SK-N-SH (cell line): ENCODE results near the gene UNC13D. TPM values are rescaled to one million over a fixed set of nuclear protein-coding genes. Genes with fewer than 3 reads are reported as not detected.
A peak's percentile ranks its signal among the peaks of the same experiment; 100 is the strongest.
"Not testable (repeated sequence)": the region's sequence is repeated elsewhere in the genome, so short reads cannot be mapped to it uniquely, and the experiment has no call there.

ENCODE experiments used
- CTCF ChIA-PET: fragments of 300-600, 350-600 bp; formaldehyde crosslinking; extraction: SDS; loops from one replicate; lab custom pipeline; 2021; lab: Yijun Ruan, JAX
- POLR2A ChIA-PET: fragments of 350-600 bp; sonication (Branson Sonifier 250); formaldehyde crosslinking; extraction: SDS; loops from one replicate; lab custom pipeline; 2020; ENCODE audit warnings: antibody characterized with exemption, inconsistent platforms; lab: Yijun Ruan, JAX
- DNase-seq: peaks from one replicate; pipeline ENCODE4 v3.0.0; 2012
- H2AFZ ChIP-seq: fragments of 200-600 bp; sonication (generic); 2 replicates; pipeline ENCODE4 v1.8.1; 2016; ENCODE audit warnings: antibody characterized with exemption, mild to moderate bottlenecking, low read depth
- H3F3A ChIP-seq: fragments of 200-600 bp; sonication (generic); replicated peaks from 2 replicates; pipeline ENCODE3; 2016; ENCODE audit warnings: antibody characterized with exemption, mild to moderate bottlenecking; ENCODE audit not compliant: insufficient read depth
- H3K27ac ChIP-seq, 2 experiments: fragments of 200-500 bp in 1 of 2; fragments of 200-600 bp in 1 of 2; sonication (Bioruptor generic) in 1 of 2; sonication (generic), shearing (Covaris generic) in 1 of 2; 2 replicates each; pipeline versions ENCODE4 v1.5.1 to v1.6.1; 2014 to 2016; ENCODE audit warnings: low read depth in 2 of 2, inconsistent platforms in 1 of 2, low read length in 1 of 2, mild to moderate bottlenecking in 1 of 2, mixed read lengths in 1 of 2
- H3K27me3 ChIP-seq: fragments of 200-600 bp; sonication (generic), shearing (Covaris generic); 2 replicates; pipeline ENCODE4 v1.6.1; 2016; ENCODE audit warnings: mixed run types; ENCODE audit not compliant: insufficient read depth
- H3K36me3 ChIP-seq, 2 experiments: fragments of 200-500 bp in 1 of 2; fragments of 200-600 bp in 1 of 2; sonication (Bioruptor generic) in 1 of 2; sonication (generic) in 1 of 2; replicated peaks in 1 of 2; 2 replicates each; pipeline versions ENCODE3 to v1.5.1; 2014 to 2016; ENCODE audit warnings: low read length in 1 of 2, mild to moderate bottlenecking in 1 of 2; ENCODE audit not compliant: insufficient read depth in 2 of 2, control insufficient read depth in 1 of 2
- H3K4me1 ChIP-seq, 2 experiments: fragments of 200-500 bp in 1 of 2; fragments of 200-600 bp in 1 of 2; sonication (Bioruptor generic) in 1 of 2; sonication (generic), shearing (Covaris generic) in 1 of 2; 2 replicates each; pipeline versions ENCODE4 v1.5.1 to v1.6.1; 2014 to 2016; ENCODE audit warnings: low read depth in 1 of 2, low read length in 1 of 2, mixed run types in 1 of 2; ENCODE audit not compliant: insufficient read depth in 2 of 2, control insufficient read depth in 1 of 2
- H3K4me2 ChIP-seq: fragments of 200-600 bp; sonication (generic), shearing (Covaris generic); 2 replicates; pipeline ENCODE4 v1.6.1; 2017; ENCODE audit warnings: mixed run types
- H3K4me3 ChIP-seq, 2 experiments: fragments of 200-500 bp in 1 of 2; fragments of 200-600 bp in 1 of 2; sonication (Bioruptor generic) in 1 of 2; sonication (generic), shearing (Covaris generic) in 1 of 2; 2 replicates each; pipeline versions ENCODE4 v1.5.1 to v1.8.1; 2014 to 2016; ENCODE audit warnings: low read depth in 2 of 2, inconsistent platforms in 1 of 2, low read length in 1 of 2, mild to moderate bottlenecking in 1 of 2, mixed read lengths in 1 of 2, moderate library complexity in 1 of 2
- H3K79me2 ChIP-seq: fragments of 200-600 bp; sonication (generic); 2 replicates; pipeline ENCODE4 v1.8.1; 2017; ENCODE audit warnings: mild to moderate bottlenecking; ENCODE audit not compliant: insufficient read depth
- H3K9ac ChIP-seq: fragments of 200-600 bp; sonication (generic); 2 replicates; pipeline ENCODE4 v1.6.1; 2017; ENCODE audit warnings: mixed run types
- H3K9me2 ChIP-seq: fragments of 200-600 bp; sonication (generic); 2 replicates; pipeline ENCODE4 v1.6.1; 2017; ENCODE audit warnings: mixed run types
- H3K9me3 ChIP-seq: fragments of 200-600 bp; sonication (generic); 2 replicates; pipeline ENCODE4 v1.6.1; 2017; ENCODE audit warnings: mixed run types, mild to moderate bottlenecking, moderate library complexity
- H4K20me1 ChIP-seq: fragments of 200-600 bp; sonication (generic); 2 replicates; pipeline ENCODE4 v1.6.1; 2017; ENCODE audit warnings: mild to moderate bottlenecking, mixed run types; ENCODE audit not compliant: insufficient read depth
- POLR2AphosphoS5 ChIP-seq: IDR thresholded peaks from 2 replicates; pipeline ENCODE4 v1.6.1; 2012; ENCODE audit warnings: low read depth, low read length
- TCF12 ChIP-seq: IDR thresholded peaks from 2 replicates; pipeline ENCODE4 v1.4.0; 2012
- WGBS: methylation state at CpG from one replicate; pipeline ENCODE4 v1.1.6; 2017; ENCODE audit warnings: low lambda C conversion rate; 5-methylcytosine and 5-hydroxymethylcytosine counted together
- polyA plus RNA-seq, 3 experiments: library from polyadenylated mRNA; depleted of rRNA; stranded (reverse); fragments of >200 nt; gene quantifications; 2 replicates each; pipeline ENCODE4 v1.2.3, GENCODE V29; 2012
- TF ChIP-seq, protein P1 (sequence below): IDR thresholded peaks from 2 replicates; pipeline ENCODE4 v1.4.0; 2012; ENCODE audit warnings: low read depth, borderline replicate concordance

UNC13D gene
- polyA plus RNA-seq, 1 of the 3 experiments (the other 2 are of a cell fraction) = 0.99 TPM

DNA sequence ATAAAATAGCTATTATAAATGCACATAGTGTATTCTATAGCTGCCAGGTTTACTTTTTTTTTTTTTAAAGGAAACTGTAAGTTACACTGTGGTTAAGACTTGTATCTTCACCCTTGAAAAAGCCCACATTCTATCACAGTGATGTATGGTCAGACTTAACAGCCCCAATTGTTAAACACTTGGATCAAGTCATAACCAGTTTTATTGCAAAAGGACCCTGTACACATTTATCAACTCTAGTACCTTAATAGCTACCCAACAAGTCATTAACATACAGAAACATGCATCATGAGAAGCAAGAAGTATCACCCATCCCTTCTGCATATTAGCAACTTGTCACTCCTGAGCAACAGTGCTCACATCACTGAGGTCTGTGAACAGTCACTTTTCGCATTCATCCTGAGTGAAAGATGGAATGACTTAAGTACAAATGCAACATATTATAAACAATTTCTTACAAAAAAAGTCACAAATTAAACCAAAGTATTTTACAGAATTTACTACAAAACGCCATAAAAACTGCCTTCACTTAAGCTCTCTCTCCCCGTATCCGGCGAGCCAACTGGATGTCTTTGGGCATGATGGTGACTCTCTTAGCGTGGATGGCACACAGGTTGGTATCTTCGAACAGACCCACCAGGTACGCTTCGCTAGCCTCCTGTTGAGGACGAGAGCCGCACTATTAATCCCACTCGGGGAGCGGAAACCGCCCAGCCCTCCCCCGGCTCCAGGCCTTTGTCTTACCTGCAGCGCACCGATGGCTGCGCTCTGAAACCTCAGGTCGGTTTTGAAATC lies 65.9 kb downstream of the UNC13D start:
- H3K36me3 ChIP-seq = peaks cover 27 to 31% of the 10 kb centered on the region in 2 experiments
- peak overlapping the region; percentile 82 for H3K4me2 ChIP-seq
- H3K27me3 ChIP-seq, H3K9me3 ChIP-seq, H3K9me2 ChIP-seq, H2AFZ ChIP-seq: not testable (repeated sequence)
- peaks cover 54% of the 10 kb centered on the region for H3F3A ChIP-seq
- H3K79me2 ChIP-seq = peaks cover 32% of the 10 kb centered on the region
- H3K27ac ChIP-seq = peak overlapping the region in 1 of 2 experiments; percentile 97; a peak in 3 of 4 replicates
- peaks cover 55% of the 10 kb centered on the region for H4K20me1 ChIP-seq
- 2% methylated on average over 19 of the region's 19 CpGs for WGBS
- CTCF ChIA-PET = interaction anchor here (0.8 to 11.7 kb wide), 12 partner anchors 9 to 145 kb away, joined by 3 to 121 read pairs (median 5); partner anchors contain the start of genes GALK1 and SMIM5
- H3K4me3 ChIP-seq = peak overlapping the region; percentile 90 to 94
- peak overlapping the region; percentile 97 for H3K9ac ChIP-seq
- POLR2A ChIA-PET = interaction anchor here (0.9 to 7.6 kb wide), 9 partner anchors 8 to 116 kb away, joined by 3 to 161 read pairs (median 31); partner anchors contain the start of genes GALK1, UNC13D and WBP2
- peaks cover 9 to 16% of the 10 kb centered on the region in 2 experiments; a peak in 3 of 4 replicates for H3K4me1 ChIP-seq
- peak; percentile 32 for DNase-seq

DNA sequence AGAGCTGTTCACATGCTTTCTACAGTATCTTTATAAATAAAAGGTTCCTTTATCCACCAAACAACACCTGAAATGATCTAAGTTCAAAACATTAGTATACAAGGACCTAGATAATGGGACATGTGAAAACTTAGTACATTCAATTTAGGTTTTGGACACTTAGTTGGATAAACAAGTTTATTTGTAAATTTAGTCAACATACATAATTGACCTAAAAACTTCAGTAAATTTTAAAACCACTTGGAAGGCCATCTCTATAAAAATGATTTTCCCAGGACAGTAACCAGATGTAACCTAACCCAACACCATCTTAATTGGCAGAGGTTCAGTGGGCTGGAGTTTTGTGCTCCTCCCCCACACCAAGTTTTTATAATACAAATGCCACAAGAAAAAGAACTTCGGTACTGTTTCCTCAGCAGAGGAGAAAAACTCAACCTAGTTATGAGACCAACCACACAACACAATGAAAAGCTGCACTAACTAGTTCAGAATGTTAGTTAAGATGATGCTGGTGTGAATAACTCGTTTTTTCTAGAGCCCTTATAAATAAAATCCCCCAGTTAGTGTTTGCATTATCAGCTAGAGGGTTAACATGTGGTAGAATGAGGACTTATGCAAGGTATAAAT lies 66.8 kb downstream of the UNC13D start:
- POLR2A ChIA-PET = interaction anchor here (0.6 to 7.6 kb wide), 14 partner anchors 7 to 104 kb away, joined by 3 to 161 read pairs (median 12); partner anchors contain the start of genes GALK1, UNC13D, UNK and WBP2
- Histone ChIP-seq H3K9ac (peak overlapping the region; percentile 97), H4K20me1 (peaks cover 55% of the 10 kb centered on the region)

More for the DNA sequence above, 66.8 kb downstream of the UNC13D start:
- Histone ChIP-seq H3F3A (peaks cover 50% of the 10 kb centered on the region), H3K36me3 (peaks cover 27 to 31% of the 10 kb centered on the region in 2 experiments), H2AFZ (no peak overlapping the region), H3K27me3 (no peaks in the 10 kb centered on the region), H3K9me2 (no peaks in the 10 kb centered on the region), H3K4me2 (peak overlapping the region; percentile 82), H3K79me2 (peaks cover 32% of the 10 kb centered on the region), H3K9me3 (no peaks in the 10 kb centered on the region), H3K4me1 (peaks cover 9 to 16% of the 10 kb centered on the region in 2 experiments; a peak in 3 of 4 replicates), H3K4me3 (peak overlapping the region; percentile 90 to 94), H3K27ac (peak overlapping the region in 1 of 2 experiments; percentile 17; a peak in 2 of 4 replicates)
- no peak for TF ChIP-seq POLR2AphosphoS5
- 0 out of 2 replicates have a peak, but pooled peaks have one; percentile 15 for TF ChIP-seq TCF12
- TF ChIP-seq, protein P1, sequence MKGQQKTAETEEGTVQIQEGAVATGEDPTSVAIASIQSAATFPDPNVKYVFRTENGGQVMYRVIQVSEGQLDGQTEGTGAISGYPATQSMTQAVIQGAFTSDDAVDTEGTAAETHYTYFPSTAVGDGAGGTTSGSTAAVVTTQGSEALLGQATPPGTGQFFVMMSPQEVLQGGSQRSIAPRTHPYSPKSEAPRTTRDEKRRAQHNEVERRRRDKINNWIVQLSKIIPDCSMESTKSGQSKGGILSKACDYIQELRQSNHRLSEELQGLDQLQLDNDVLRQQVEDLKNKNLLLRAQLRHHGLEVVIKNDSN = no peak
- CTCF ChIA-PET = interaction anchor here (1.0 to 11.7 kb wide), 12 partner anchors 10 to 125 kb away, joined by 3 to 121 read pairs (median 14); partner anchors contain the start of gene GALK1
- WGBS = 10% methylated on average over 2 of the region's 2 CpGs
- no peak for DNase-seq

Other genes with a start within 250 kb of the UNC13D start
- gene SMIM5, start 211.0 kb downstream of the UNC13D start, polyA plus RNA-seq (2012; rRNA removed) = 0.02 TPM in 1 of 2 replicates, not detected in the other
- gene RECQL5, start 177.2 kb downstream of the UNC13D start, polyA plus RNA-seq (2012; rRNA removed) = 22.5 and 25.3 TPM in 2 replicates
- 145 and 158 TPM in 2 replicates for gene SAP30BP, start 177.1 kb downstream of the UNC13D start, polyA plus RNA-seq (2012; rRNA removed)
- gene ITGB4, start 122.9 kb downstream of the UNC13D start, polyA plus RNA-seq (2012; rRNA removed) = 3.6 and 7.0 TPM in 2 replicates
- 36.5 and 39.2 TPM in 2 replicates for gene GALK1, start 79.2 kb downstream of the UNC13D start, polyA plus RNA-seq (2012; rRNA removed)
- gene UNK, start 59.6 kb downstream of the UNC13D start, polyA plus RNA-seq (2012; rRNA removed) = 19.9 and 24.8 TPM in 2 replicates
- gene WBP2, start 10.9 kb upstream of the UNC13D start, polyA plus RNA-seq (2012; rRNA removed) = 49.7 and 55.8 TPM in 2 replicates
- gene TRIM47, start 34.2 kb upstream of the UNC13D start, polyA plus RNA-seq (2012; rRNA removed) = 3.1 and 5.1 TPM in 2 replicates
- gene TRIM65, start 52.5 kb upstream of the UNC13D start, polyA plus RNA-seq (2012; rRNA removed) = 13.1 and 18.1 TPM in 2 replicates
- gene MRPL38, start 60.5 kb upstream of the UNC13D start, polyA plus RNA-seq (2012; rRNA removed) = 62.5 and 93.9 TPM in 2 replicates
- 19.0 and 19.7 TPM in 2 replicates for gene FBF1, start 96.6 kb upstream of the UNC13D start, polyA plus RNA-seq (2012; rRNA removed)
- gene ACOX1, start 134.8 kb upstream of the UNC13D start, polyA plus RNA-seq (2012; rRNA removed) = 21.5 and 29.7 TPM in 2 replicates
- 33.6 and 38.1 TPM in 2 replicates for gene TEN1, start 134.8 kb upstream of the UNC13D start, polyA plus RNA-seq (2012; rRNA removed)
- 14.6 and 22.1 TPM in 2 replicates for gene CDK3, start 156.5 kb upstream of the UNC13D start, polyA plus RNA-seq (2012; rRNA removed)
- gene EVPL, start 182.9 kb upstream of the UNC13D start, polyA plus RNA-seq (2012; rRNA removed) = 0.15 and 0.23 TPM in 2 replicates
- 76.8 and 81.4 TPM in 2 replicates for gene SRP68, start 228.1 kb upstream of the UNC13D start, polyA plus RNA-seq (2012; rRNA removed)
- 0.05 and 0.08 TPM in 2 replicates for gene GALR2, start 230.4 kb upstream of the UNC13D start, polyA plus RNA-seq (2012; rRNA removed)
- gene ZACN, start 234.8 kb upstream of the UNC13D start, polyA plus RNA-seq (2012; rRNA removed) = 0.03 TPM in 1 of 2 replicates, not detected in the other